ENCODE data around the gene CD44.

GRCh38 chr11:35185696-35186095, 46.7 kb downstream of the CD44 start:
- TF ChIP-seq CTCF (conservative IDR thresholded peaks at IDR 0.05 in 1 of 2, IDR thresholded peaks at IDR 0.05 in 1 of 2; ENCODE audit: extremely low read depth in 1 of 2, insufficient read depth in 1 of 2, low read depth in 1 of 2, low read length in 2 of 2) (no peak), EZH2 (IDR thresholded peaks at IDR 0.05; ENCODE audit: borderline replicate concordance, low read length) (no peak)
